ENCODE results near the gene RSPRY1. TPM values are rescaled to one million over a fixed set of nuclear protein-coding genes. Genes with fewer than 3 reads are reported as not detected.

Gene RSPRY1
- total RNA-seq, 1 donor from 2014 or later = 37.6 TPM

- H3K4me1 ChIP-seq = peaks cover 33% of the 10 kb centered on the region
- intact Hi-C loops (cut with DNase I) = no loop called here
- H3K36me3 ChIP-seq = peaks cover 0 to 16% of the 10 kb centered on the region in 2 donors
- no peaks in the 10 kb centered on the region for H3K27me3 ChIP-seq
- no peak overlapping the region for H3K4me3 ChIP-seq
- no peak for DNase-seq (ENCODE audit: extremely low spot score in 2 of 2)
- no peak overlapping the region for H3K27ac ChIP-seq
- no peaks in the 10 kb centered on the region for H3K9me3 ChIP-seq
- TF ChIP-seq CTCF (IDR thresholded peaks at IDR 0.05) = no peak
Observed at GRCh38 chr16:57149391-57149790, 36.7 kb upstream of the RSPRY1 start.

- TF ChIP-seq POLR2A (IDR thresholded peaks at IDR 0.05) (no peak), POLR2AphosphoS5 (IDR thresholded peaks at IDR 0.05; ENCODE audit: insufficient read depth in 1 of 2, low read depth in 1 of 2) (no peak), CTCF (IDR thresholded peaks at IDR 0.05) (no peak)
- H3K4me3 ChIP-seq = no peak overlapping the region
- peaks cover 0 to 18% of the 10 kb centered on the region in 2 donors for H3K36me3 ChIP-seq
- peak in 1 of 2 donors; percentile 22 for DNase-seq (ENCODE audit: extremely low spot score in 2 of 2)
- H3K4me1 ChIP-seq = peaks cover 32% of the 10 kb centered on the region
- no peaks in the 10 kb centered on the region for H3K9me3 ChIP-seq
- H3K27me3 ChIP-seq = no peaks in the 10 kb centered on the region
- intact Hi-C loops (cut with DNase I) = no loop called here
- H3K27ac ChIP-seq = no peak overlapping the region
Observed at GRCh38 chr16:57150682-57151330, 35.3 kb upstream of the RSPRY1 start.

GRCh38 chr16:57151369-57151768 is 34.8 kb upstream of the RSPRY1 start:
- Histone ChIP-seq H3K27me3 (no peaks in the 10 kb centered on the region), H3K9me3 (no peaks in the 10 kb centered on the region), H3K27ac (no peak overlapping the region), H3K4me3 (no peak overlapping the region), H3K4me1 (peaks cover 27% of the 10 kb centered on the region), H3K36me3 (peaks cover 0 to 18% of the 10 kb centered on the region in 2 donors)
- no peak for TF ChIP-seq POLR2AphosphoS5 (IDR thresholded peaks at IDR 0.05; ENCODE audit: insufficient read depth in 1 of 2, low read depth in 1 of 2)
- DNase-seq (ENCODE audit: extremely low spot score in 2 of 2) = no peak
- intact Hi-C loops (cut with DNase I) = no loop called here

GRCh38 chr16:57152096-57153093 is 33.7 kb upstream of the RSPRY1 start:
- no peak for TF ChIP-seq POLR2AphosphoS5 (IDR thresholded peaks at IDR 0.05; ENCODE audit: insufficient read depth in 1 of 2, low read depth in 1 of 2)
- no peak for TF ChIP-seq CTCF (IDR thresholded peaks at IDR 0.05)
- no peak for TF ChIP-seq POLR2A (IDR thresholded peaks at IDR 0.05)
- Histone ChIP-seq H3K27ac (no peak overlapping the region), H3K4me3 (no peak overlapping the region), H3K36me3 (peaks cover 0 to 18% of the 10 kb centered on the region in 2 donors), H3K4me1 (peaks cover 17% of the 10 kb centered on the region), H3K27me3 (no peaks in the 10 kb centered on the region), H3K9me3 (no peaks in the 10 kb centered on the region)
- intact Hi-C loops (cut with DNase I) = no loop called here
- no peak for DNase-seq (ENCODE audit: extremely low spot score in 2 of 2)

GRCh38 chr16:57153841-57154240 is 32.3 kb upstream of the RSPRY1 start:
- DNase-seq (ENCODE audit: extremely low spot score in 2 of 2) = no peak
- Histone ChIP-seq H3K36me3 (peaks cover 0 to 18% of the 10 kb centered on the region in 2 donors), H3K9me3 (no peaks in the 10 kb centered on the region), H3K27me3 (no peaks in the 10 kb centered on the region), H3K4me3 (no peak overlapping the region), H3K27ac (no peak overlapping the region), H3K4me1 (peaks cover 2% of the 10 kb centered on the region)
- intact Hi-C loops (cut with DNase I) = no loop called here
- no peak for TF ChIP-seq CTCF (IDR thresholded peaks at IDR 0.05)
